OCI-LY1 (cell line): ENCODE results near the gene ZBTB16.

Source experiments
- H2AFZ ChIP-seq: fragments of 200-600 bp; sonication (generic), shearing (Covaris generic); 2 replicates; pipeline ENCODE4 v1.6.0; 2014; ENCODE audit warnings: antibody characterized with exemption, mild to moderate bottlenecking, low read length
- H3F3A ChIP-seq: fragments of 200-600 bp; sonication (generic), shearing (Covaris generic); 2 replicates; pipeline ENCODE4 v1.6.0; 2014; ENCODE audit warnings: mild to moderate bottlenecking, antibody characterized with exemption, low read length, moderate library complexity; ENCODE audit not compliant: insufficient read depth
- H3K27ac ChIP-seq: fragments of 200-600 bp; sonication (generic); 2 replicates; pipeline ENCODE4 v1.5.1; 2014; ENCODE audit warnings: low read length, mixed run types, mild to moderate bottlenecking, low read depth; ENCODE audit not compliant: poor library complexity, severe bottlenecking
- H3K27me3 ChIP-seq: fragments of 200-600 bp; sonication (generic); 2 replicates; pipeline ENCODE4 v1.6.0; 2014; ENCODE audit warnings: antibody characterized with exemption, mild to moderate bottlenecking, low read length, moderate library complexity; ENCODE audit not compliant: insufficient read depth
- H3K36me3 ChIP-seq: fragments of 200-600 bp; sonication (generic); 2 replicates; pipeline ENCODE4 v1.6.1; 2014; ENCODE audit warnings: mild to moderate bottlenecking, antibody characterized with exemption, low read length, moderate library complexity, mixed read lengths; ENCODE audit not compliant: insufficient read depth
- H3K4me1 ChIP-seq: fragments of 200-600 bp; sonication (generic); 2 replicates; pipeline ENCODE4 v1.5.1; 2014; ENCODE audit warnings: mild to moderate bottlenecking, low read length, moderate library complexity; ENCODE audit not compliant: insufficient read depth, severe bottlenecking
- H3K4me2 ChIP-seq: fragments of 200-600 bp; sonication (generic), shearing (Covaris generic); 2 replicates; pipeline ENCODE4 v1.6.1; 2014; ENCODE audit warnings: low read length
- H3K4me3 ChIP-seq: fragments of 200-600 bp; sonication (generic); 2 replicates; pipeline ENCODE4 v1.5.1; 2014; ENCODE audit warnings: low read length, low read depth, mild to moderate bottlenecking, mixed read lengths; ENCODE audit not compliant: poor library complexity, severe bottlenecking
- H3K79me2 ChIP-seq: fragments of 200-600 bp; shearing (Covaris generic); 2 replicates; pipeline ENCODE4 v1.6.1; 2016; ENCODE audit warnings: mixed run types, low read length, mixed read lengths; ENCODE audit not compliant: insufficient read depth
- H3K9ac ChIP-seq: fragments of 200-600 bp; sonication (generic), shearing (Covaris generic); 2 replicates; pipeline ENCODE4 v1.6.1; 2014; ENCODE audit warnings: mild to moderate bottlenecking, low read length, mixed read lengths
- H3K9me2 ChIP-seq: fragments of 200-600 bp; sonication (generic), shearing (Covaris generic); 2 replicates; pipeline ENCODE4 v1.6.1; 2014; ENCODE audit warnings: low read depth, mild to moderate bottlenecking, low read length, mixed read lengths
- H3K9me3 ChIP-seq: fragments of 200-600 bp; shearing (Covaris generic); 2 replicates; pipeline ENCODE4 v1.6.1; 2014; ENCODE audit warnings: low read length, mixed read lengths
- H4K20me1 ChIP-seq: fragments of 200-600 bp; sonication (generic), shearing (Covaris generic); 2 replicates; pipeline ENCODE4 v1.6.0; 2016; ENCODE audit warnings: mild to moderate bottlenecking, low read length; ENCODE audit not compliant: insufficient read depth
- EZH2 ChIP-seq: fragments of 200-600 bp; sonication (generic), shearing (Covaris generic); IDR thresholded peaks from 2 replicates; pipeline ENCODE4 v1.8.0; 2017; ENCODE audit warnings: borderline replicate concordance, mixed run types, mild to moderate bottlenecking, antibody characterized with exemption, low read length, moderate library complexity, mixed read lengths
- TF ChIP-seq, protein P1 (sequence below): fragments of 200-600 bp; sonication (generic), shearing (Covaris generic); IDR thresholded peaks from 2 replicates; pipeline ENCODE4 v1.5.1; 2017; ENCODE audit warnings: mild to moderate bottlenecking, antibody characterized with exemption, low read length, moderate library complexity, mixed read lengths

ZBTB16 gene

DNA sequence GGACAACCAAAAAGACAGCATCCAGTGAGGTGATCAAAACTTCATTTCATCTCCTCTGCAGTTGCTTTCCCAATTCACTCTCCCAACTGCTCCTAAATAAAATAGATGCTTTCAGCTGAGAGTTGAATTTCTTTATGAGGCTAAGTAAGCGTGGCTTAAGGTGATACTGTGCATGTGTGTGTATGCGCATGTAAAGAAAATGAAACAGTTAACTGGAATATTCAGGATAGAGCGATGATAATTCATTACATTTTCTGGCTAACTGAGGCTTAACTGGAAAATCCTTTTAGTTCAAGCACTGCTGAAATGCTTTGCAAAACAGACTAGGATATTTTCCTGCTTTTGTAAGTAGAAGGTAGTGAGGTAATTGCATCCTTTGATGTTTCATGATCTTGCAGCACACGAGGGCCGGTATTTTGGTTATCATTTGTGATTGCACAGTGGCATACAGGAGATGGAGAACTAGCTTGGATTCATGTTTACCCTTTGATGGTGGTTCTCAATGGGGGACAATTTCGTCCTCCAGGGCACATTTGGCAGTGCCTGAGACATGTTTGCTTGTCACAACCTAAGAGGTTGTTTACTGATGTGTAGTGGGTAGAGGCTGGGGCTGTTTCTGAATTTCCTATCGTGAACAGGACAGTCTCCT is 71.2 kb downstream of the ZBTB16 start:
- Histone ChIP-seq H3K9me3 (no peaks in the 10 kb centered on the region), H3K4me3 (no peak overlapping the region), H3K4me2 (no peak overlapping the region), H3K36me3 (no peaks in the 10 kb centered on the region), H3K79me2 (no peaks in the 10 kb centered on the region), H3F3A (no peaks in the 10 kb centered on the region), H3K27ac (no peak overlapping the region), H4K20me1 (no peaks in the 10 kb centered on the region), H3K4me1 (no peaks in the 10 kb centered on the region), H3K9ac (no peak overlapping the region), H3K27me3 (no peaks in the 10 kb centered on the region), H3K9me2 (no peaks in the 10 kb centered on the region), H2AFZ (no peak overlapping the region)
- TF ChIP-seq, protein P1, sequence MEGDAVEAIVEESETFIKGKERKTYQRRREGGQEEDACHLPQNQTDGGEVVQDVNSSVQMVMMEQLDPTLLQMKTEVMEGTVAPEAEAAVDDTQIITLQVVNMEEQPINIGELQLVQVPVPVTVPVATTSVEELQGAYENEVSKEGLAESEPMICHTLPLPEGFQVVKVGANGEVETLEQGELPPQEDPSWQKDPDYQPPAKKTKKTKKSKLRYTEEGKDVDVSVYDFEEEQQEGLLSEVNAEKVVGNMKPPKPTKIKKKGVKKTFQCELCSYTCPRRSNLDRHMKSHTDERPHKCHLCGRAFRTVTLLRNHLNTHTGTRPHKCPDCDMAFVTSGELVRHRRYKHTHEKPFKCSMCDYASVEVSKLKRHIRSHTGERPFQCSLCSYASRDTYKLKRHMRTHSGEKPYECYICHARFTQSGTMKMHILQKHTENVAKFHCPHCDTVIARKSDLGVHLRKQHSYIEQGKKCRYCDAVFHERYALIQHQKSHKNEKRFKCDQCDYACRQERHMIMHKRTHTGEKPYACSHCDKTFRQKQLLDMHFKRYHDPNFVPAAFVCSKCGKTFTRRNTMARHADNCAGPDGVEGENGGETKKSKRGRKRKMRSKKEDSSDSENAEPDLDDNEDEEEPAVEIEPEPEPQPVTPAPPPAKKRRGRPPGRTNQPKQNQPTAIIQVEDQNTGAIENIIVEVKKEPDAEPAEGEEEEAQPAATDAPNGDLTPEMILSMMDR = no peak
- no peak for TF ChIP-seq EZH2

DNA sequence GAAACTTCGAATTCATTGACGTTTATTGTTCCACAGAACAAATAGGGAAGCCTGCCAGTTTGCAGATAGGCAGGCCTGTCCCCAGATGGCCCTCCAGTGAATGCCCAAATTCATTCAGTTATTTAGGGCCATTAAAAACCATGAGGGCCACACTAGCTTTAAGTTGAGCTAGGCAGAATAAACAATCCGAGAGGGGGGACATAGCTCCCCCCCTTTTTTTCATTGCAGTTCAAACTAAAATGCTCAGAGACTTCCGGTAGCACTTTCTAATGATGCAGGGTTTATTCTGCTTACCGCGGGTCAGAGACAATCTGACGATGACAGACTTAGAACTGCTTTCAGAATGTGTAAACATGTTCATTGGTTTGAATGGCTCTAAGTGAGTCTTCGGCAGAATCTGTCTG is 72.0 kb downstream of the ZBTB16 start:
- Histone ChIP-seq H3K4me2 (no peak overlapping the region), H3K4me1 (no peaks in the 10 kb centered on the region), H3K9me2 (no peaks in the 10 kb centered on the region), H3K79me2 (no peaks in the 10 kb centered on the region), H3K9ac (no peak overlapping the region), H3K27ac (no peak overlapping the region), H3K4me3 (no peak overlapping the region), H2AFZ (no peak overlapping the region), H4K20me1 (no peaks in the 10 kb centered on the region), H3F3A (no peaks in the 10 kb centered on the region), H3K27me3 (no peaks in the 10 kb centered on the region), H3K9me3 (no peaks in the 10 kb centered on the region), H3K36me3 (no peaks in the 10 kb centered on the region)
- TF ChIP-seq, protein P1 = no peak
- TF ChIP-seq EZH2 = no peak

DNA sequence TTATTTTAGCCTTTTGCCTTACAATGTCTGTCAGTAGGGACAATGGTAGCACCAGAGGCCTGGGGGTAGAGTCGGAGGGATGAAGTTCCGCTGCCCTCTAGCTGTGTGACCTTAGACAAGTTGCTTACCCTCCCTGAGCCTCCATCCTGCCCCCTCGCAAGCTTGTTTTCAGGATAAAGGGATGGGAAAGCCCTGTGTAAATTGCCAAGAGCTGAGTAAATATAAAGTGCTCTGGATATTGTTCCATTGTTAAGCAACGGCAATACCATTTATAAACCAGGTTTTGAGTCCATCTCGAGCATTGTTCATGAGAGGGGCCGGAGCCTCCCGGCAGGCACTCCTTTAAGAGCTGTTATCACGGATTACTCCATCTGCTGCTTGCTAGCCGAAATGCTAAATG is 72.9 kb downstream of the ZBTB16 start:
- Histone ChIP-seq H3K79me2 (no peaks in the 10 kb centered on the region), H3K27ac (no peak overlapping the region), H3K9me3 (no peaks in the 10 kb centered on the region), H4K20me1 (no peaks in the 10 kb centered on the region), H3K4me2 (no peak overlapping the region), H2AFZ (no peak overlapping the region), H3F3A (no peaks in the 10 kb centered on the region), H3K27me3 (no peaks in the 10 kb centered on the region), H3K9ac (no peak overlapping the region), H3K4me3 (no peak overlapping the region), H3K4me1 (no peaks in the 10 kb centered on the region), H3K36me3 (no peaks in the 10 kb centered on the region), H3K9me2 (no peaks in the 10 kb centered on the region)
- TF ChIP-seq, protein P1 = no peak
- TF ChIP-seq EZH2 = no peak
